GM12878 (cell line): ENCODE measurements around the gene ERC1. TPM values are rescaled to one million over a fixed set of nuclear protein-coding genes. Genes with fewer than 3 reads are reported as not detected.

Experiments used
- HDGF ChIP-seq: fragments of 450-650 bp; IDR thresholded peaks from 2 replicates; pipeline ENCODE4 v1.6.1; 2016; ENCODE audit warnings: antibody characterized with exemption
- JUNB ChIP-seq: IDR thresholded peaks from 2 replicates; pipeline ENCODE4 v1.6.1; 2016; ENCODE audit warnings: antibody characterized with exemption, mild to moderate bottlenecking
- MAX ChIP-seq: IDR thresholded peaks from 2 replicates; pipeline ENCODE4 v1.6.1; 2012; ENCODE audit warnings: low read depth, low read length, improper control_type of control experiment
- MTA3 ChIP-seq: IDR thresholded peaks from 2 replicates; pipeline ENCODE4 v1.6.1; 2012; ENCODE audit warnings: low read length, inconsistent platforms, borderline replicate concordance
- NKRF ChIP-seq: fragments of 450-650 bp; conservative IDR thresholded peaks from 2 replicates; pipeline ENCODE4 v1.6.1; 2017; ENCODE audit warnings: mild to moderate bottlenecking, moderate library complexity
- RB1 ChIP-seq: fragments of 450-650 bp; formaldehyde crosslinking; IDR thresholded peaks from 2 replicates; pipeline ENCODE4 v1.6.1; 2017; ENCODE audit warnings: mild to moderate bottlenecking, borderline replicate concordance
- SREBF1 ChIP-seq: IDR thresholded peaks from 2 replicates; pipeline ENCODE4 v1.6.1; 2012; ENCODE audit warnings: mild to moderate bottlenecking, low read length
- STAT3 ChIP-seq: IDR thresholded peaks from 2 replicates; pipeline ENCODE4 v1.6.1; 2011; ENCODE audit warnings: low read depth, low read length, improper control_type of control experiment
- ZBED1 ChIP-seq: IDR thresholded peaks from 2 replicates; pipeline ENCODE4 v1.6.1; 2016; ENCODE audit warnings: borderline replicate concordance
- ZNF384 ChIP-seq: IDR thresholded peaks from 2 replicates; pipeline ENCODE4 v1.6.1; 2012; ENCODE audit warnings: low read depth, mild to moderate bottlenecking, low read length, improper control_type of control experiment, borderline replicate concordance
- polyA plus RNA-seq, 11 experiments: library from polyadenylated mRNA; depleted of rRNA in 4 of 11; unstranded in 6 of 11; stranded (reverse) in 5 of 11; fragments of >200 nt; fragmentation: Nextera tagmentation in 4 of 11; fragmentation: Illumina TruSeq in 1 of 11; extraction: Ambion mirVana in 4 of 11; extraction: Trizol in 1 of 11; gene quantifications; 1 replicate in 1 of 11; 2 replicates in 10 of 11; pipeline versions ENCODE4 v1.2.1 to v1.2.3, GENCODE V29; 2011 to 2016; ENCODE audit warnings: inconsistent platforms in 2 of 11, missing spikeins in 2 of 11, low read depth in 1 of 11
- total RNA-seq, 4 experiments: library from RNA; depleted of rRNA in 3 of 4; stranded (reverse); fragments of >200 nt in 3 of 4; fragmentation: Illumina TruSeq in 1 of 4; extraction: Trizol in 1 of 4; gene quantifications; 2 replicates each; pipeline versions ENCODE4 v1.2.1 to v1.2.3, GENCODE V29; 2013 to 2021
- TF ChIP-seq, protein P1 (sequence below): IDR thresholded peaks from 2 replicates; pipeline ENCODE4 v1.6.1; 2012; ENCODE audit warnings: low read depth, low read length, improper control_type of control experiment
- TF ChIP-seq, protein P2 (sequence below): fragments of 450-650 bp; IDR thresholded peaks from 2 replicates; pipeline ENCODE4 v1.6.1; 2016; ENCODE audit warnings: mild to moderate bottlenecking
- TF ChIP-seq, protein P3 (sequence below): fragments of 450-650 bp; IDR thresholded peaks from 2 replicates; pipeline ENCODE4 v1.6.1; 2016; ENCODE audit warnings: mild to moderate bottlenecking
- TF ChIP-seq, protein P4 (sequence below): fragments of 450-650 bp; IDR thresholded peaks from 2 replicates; pipeline ENCODE4 v1.6.1; 2017; ENCODE audit warnings: mild to moderate bottlenecking, moderate library complexity
- TF ChIP-seq, protein P5 (sequence below): fragments of 450-650 bp; IDR thresholded peaks from 2 replicates; pipeline ENCODE4 v1.6.1; 2016; ENCODE audit warnings: mild to moderate bottlenecking, moderate library complexity, borderline replicate concordance

Gene ERC1
- total and polyA plus RNA-seq, 10 of the 15 experiments (the other 5 are each of a cell fraction or from before 2014, with no cell fraction given), result 0.75 to 8.0 (median 5.0) TPM

DNA sequence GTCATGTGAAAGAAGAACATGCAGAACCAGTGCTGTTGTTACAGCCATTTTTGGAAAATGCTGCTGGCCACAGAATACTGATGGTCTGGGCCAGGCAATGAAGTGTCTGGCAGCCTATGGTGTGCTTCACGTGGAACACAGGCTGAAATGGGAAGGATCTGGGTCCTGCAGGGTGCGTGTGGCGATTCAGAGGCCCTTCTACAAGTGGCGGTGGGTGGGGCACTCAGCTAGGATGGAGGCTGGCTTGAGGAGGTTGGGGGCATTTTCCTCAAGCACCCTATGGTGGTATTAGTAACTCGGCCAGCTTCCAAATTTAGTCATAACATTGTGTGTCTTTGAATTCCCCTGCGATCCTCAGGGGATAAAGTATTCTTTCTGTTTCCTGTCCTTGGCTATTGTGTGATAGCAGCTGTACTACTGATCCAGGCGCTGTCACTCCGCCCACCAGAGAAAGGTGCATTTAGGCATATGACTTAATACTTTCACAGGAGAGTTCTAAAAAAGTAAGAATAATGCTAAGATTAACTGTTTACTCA, 32.4 kb upstream of the ERC1 start (continued):
- TF ChIP-seq JUNB (peak; percentile 81), MTA3 (0 out of 2 replicates have a peak, but pooled peaks have one; percentile 53), ZNF384 (no peak), MAX (no peak), SREBF1 (no peak), NKRF (no peak), RB1 (no peak), ZBED1 (peak; percentile 84; the same call in 1 of the 2 replicates), HDGF (peak; percentile 87), STAT3 (no peak)
- TF ChIP-seq, protein P1, sequence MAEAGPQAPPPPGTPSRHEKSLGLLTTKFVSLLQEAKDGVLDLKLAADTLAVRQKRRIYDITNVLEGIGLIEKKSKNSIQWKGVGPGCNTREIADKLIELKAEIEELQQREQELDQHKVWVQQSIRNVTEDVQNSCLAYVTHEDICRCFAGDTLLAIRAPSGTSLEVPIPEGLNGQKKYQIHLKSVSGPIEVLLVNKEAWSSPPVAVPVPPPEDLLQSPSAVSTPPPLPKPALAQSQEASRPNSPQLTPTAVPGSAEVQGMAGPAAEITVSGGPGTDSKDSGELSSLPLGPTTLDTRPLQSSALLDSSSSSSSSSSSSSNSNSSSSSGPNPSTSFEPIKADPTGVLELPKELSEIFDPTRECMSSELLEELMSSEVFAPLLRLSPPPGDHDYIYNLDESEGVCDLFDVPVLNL, result no peak
- TF ChIP-seq, protein P2, sequence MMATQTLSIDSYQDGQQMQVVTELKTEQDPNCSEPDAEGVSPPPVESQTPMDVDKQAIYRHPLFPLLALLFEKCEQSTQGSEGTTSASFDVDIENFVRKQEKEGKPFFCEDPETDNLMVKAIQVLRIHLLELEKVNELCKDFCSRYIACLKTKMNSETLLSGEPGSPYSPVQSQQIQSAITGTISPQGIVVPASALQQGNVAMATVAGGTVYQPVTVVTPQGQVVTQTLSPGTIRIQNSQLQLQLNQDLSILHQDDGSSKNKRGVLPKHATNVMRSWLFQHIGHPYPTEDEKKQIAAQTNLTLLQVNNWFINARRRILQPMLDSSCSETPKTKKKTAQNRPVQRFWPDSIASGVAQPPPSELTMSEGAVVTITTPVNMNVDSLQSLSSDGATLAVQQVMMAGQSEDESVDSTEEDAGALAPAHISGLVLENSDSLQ, result peak; percentile 79
- TF ChIP-seq, protein P3, sequence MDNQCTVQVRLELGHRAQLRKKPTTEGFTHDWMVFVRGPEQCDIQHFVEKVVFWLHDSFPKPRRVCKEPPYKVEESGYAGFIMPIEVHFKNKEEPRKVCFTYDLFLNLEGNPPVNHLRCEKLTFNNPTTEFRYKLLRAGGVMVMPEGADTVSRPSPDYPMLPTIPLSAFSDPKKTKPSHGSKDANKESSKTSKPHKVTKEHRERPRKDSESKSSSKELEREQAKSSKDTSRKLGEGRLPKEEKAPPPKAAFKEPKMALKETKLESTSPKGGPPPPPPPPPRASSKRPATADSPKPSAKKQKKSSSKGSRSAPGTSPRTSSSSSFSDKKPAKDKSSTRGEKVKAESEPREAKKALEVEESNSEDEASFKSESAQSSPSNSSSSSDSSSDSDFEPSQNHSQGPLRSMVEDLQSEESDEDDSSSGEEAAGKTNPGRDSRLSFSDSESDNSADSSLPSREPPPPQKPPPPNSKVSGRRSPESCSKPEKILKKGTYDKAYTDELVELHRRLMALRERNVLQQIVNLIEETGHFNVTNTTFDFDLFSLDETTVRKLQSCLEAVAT, result no peak
- TF ChIP-seq, protein P4, sequence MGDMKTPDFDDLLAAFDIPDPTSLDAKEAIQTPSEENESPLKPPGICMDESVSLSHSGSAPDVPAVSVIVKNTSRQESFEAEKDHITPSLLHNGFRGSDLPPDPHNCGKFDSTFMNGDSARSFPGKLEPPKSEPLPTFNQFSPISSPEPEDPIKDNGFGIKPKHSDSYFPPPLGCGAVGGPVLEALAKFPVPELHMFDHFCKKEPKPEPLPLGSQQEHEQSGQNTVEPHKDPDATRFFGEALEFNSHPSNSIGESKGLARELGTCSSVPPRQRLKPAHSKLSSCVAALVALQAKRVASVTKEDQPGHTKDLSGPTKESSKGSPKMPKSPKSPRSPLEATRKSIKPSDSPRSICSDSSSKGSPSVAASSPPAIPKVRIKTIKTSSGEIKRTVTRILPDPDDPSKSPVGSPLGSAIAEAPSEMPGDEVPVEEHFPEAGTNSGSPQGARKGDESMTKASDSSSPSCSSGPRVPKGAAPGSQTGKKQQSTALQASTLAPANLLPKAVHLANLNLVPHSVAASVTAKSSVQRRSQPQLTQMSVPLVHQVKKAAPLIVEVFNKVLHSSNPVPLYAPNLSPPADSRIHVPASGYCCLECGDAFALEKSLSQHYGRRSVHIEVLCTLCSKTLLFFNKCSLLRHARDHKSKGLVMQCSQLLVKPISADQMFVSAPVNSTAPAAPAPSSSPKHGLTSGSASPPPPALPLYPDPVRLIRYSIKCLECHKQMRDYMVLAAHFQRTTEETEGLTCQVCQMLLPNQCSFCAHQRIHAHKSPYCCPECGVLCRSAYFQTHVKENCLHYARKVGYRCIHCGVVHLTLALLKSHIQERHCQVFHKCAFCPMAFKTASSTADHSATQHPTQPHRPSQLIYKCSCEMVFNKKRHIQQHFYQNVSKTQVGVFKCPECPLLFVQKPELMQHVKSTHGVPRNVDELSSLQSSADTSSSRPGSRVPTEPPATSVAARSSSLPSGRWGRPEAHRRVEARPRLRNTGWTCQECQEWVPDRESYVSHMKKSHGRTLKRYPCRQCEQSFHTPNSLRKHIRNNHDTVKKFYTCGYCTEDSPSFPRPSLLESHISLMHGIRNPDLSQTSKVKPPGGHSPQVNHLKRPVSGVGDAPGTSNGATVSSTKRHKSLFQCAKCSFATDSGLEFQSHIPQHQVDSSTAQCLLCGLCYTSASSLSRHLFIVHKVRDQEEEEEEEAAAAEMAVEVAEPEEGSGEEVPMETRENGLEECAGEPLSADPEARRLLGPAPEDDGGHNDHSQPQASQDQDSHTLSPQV, result 0 out of 2 replicates have a peak, but pooled peaks have one; percentile 13
- TF ChIP-seq, protein P5, sequence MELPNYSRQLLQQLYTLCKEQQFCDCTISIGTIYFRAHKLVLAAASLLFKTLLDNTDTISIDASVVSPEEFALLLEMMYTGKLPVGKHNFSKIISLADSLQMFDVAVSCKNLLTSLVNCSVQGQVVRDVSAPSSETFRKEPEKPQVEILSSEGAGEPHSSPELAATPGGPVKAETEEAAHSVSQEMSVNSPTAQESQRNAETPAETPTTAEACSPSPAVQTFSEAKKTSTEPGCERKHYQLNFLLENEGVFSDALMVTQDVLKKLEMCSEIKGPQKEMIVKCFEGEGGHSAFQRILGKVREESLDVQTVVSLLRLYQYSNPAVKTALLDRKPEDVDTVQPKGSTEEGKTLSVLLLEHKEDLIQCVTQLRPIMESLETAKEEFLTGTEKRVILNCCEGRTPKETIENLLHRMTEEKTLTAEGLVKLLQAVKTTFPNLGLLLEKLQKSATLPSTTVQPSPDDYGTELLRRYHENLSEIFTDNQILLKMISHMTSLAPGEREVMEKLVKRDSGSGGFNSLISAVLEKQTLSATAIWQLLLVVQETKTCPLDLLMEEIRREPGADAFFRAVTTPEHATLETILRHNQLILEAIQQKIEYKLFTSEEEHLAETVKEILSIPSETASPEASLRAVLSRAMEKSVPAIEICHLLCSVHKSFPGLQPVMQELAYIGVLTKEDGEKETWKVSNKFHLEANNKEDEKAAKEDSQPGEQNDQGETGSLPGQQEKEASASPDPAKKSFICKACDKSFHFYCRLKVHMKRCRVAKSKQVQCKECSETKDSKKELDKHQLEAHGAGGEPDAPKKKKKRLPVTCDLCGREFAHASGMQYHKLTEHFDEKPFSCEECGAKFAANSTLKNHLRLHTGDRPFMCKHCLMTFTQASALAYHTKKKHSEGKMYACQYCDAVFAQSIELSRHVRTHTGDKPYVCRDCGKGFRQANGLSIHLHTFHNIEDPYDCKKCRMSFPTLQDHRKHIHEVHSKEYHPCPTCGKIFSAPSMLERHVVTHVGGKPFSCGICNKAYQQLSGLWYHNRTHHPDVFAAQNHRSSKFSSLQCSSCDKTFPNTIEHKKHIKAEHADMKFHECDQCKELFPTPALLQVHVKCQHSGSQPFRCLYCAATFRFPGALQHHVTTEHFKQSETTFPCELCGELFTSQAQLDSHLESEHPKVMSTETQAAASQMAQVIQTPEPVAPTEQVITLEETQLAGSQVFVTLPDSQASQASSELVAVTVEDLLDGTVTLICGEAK, result no peak
